IMR-90 (cell line): Measurements from ENCODE around the gene OXER1. TPM values are rescaled to one million over a fixed set of nuclear protein-coding genes. Genes with fewer than 3 reads are reported as not detected.

ENCODE experiments used
- ATAC-seq: fragments of 200-7000 bp; cut with Tn5 transposase; 2 replicates; pipeline ENCODE4 v1.9.1; 2020; ENCODE audit warnings: low read depth, mild to moderate bottlenecking, moderate library complexity
- BruUV-seq: library from RNA; stranded (reverse); fragments of 400-500 nt; replicated peaks from 2 replicates; lab custom pipeline; 2021; lab: Mats Ljungman, UMichigan
- CTCF ChIA-PET: fragments of 300-600 bp; formaldehyde crosslinking; extraction: SDS; loops from one replicate; lab custom pipeline; 2021; ENCODE audit warnings: antibody characterized with exemption; lab: Yijun Ruan, JAX
- POLR2A ChIA-PET: fragments of 300-600 bp; sonication (Branson Sonifier 250); formaldehyde crosslinking; loops from one replicate; lab custom pipeline; 2022; ENCODE audit warnings: antibody characterized with exemption; ENCODE audit not compliant: unreplicated experiment; lab: Charles Lee
- DNase-seq: peaks from one replicate; pipeline ENCODE4 v3.0.0; 2013
- H2AFZ ChIP-seq: replicated peaks from 2 replicates; pipeline ENCODE3; 2013; ENCODE audit warnings: low read length, mild to moderate bottlenecking; ENCODE audit not compliant: poor library complexity
- H2AK5ac ChIP-seq: 2 replicates; pipeline ENCODE4 v1.6.1; 2013; ENCODE audit warnings: low read depth, low read length, inconsistent platforms
- H2AK9ac ChIP-seq: replicated peaks from 2 replicates; pipeline ENCODE3; 2013; ENCODE audit warnings: mild to moderate bottlenecking, low read depth, low read length, moderate library complexity; ENCODE audit not compliant: poor library complexity
- H2BK120ac ChIP-seq: 2 replicates; pipeline ENCODE4 v1.6.1; 2013; ENCODE audit warnings: low read depth, low read length, inconsistent platforms
- H2BK15ac ChIP-seq: 3 replicates; pipeline ENCODE4 v1.6.1; 2013; ENCODE audit warnings: low read depth, low read length, inconsistent platforms
- H2BK20ac ChIP-seq: 2 replicates; pipeline ENCODE4 v1.6.1; 2013; ENCODE audit warnings: low read depth, mild to moderate bottlenecking, inconsistent platforms, low read length, moderate library complexity
- H2BK5ac ChIP-seq: 2 replicates; pipeline ENCODE4 v1.6.1; 2013; ENCODE audit warnings: mild to moderate bottlenecking, low read depth, low read length, inconsistent platforms; ENCODE audit not compliant: poor library complexity, severe bottlenecking
- H3K14ac ChIP-seq: replicated peaks from 2 replicates; pipeline ENCODE4 v1.6.1; 2013; ENCODE audit warnings: low read depth, low read length, inconsistent platforms
- H3K18ac ChIP-seq: 2 replicates; pipeline ENCODE4 v1.6.1; 2013; ENCODE audit warnings: low read depth, low read length, control low read depth
- H3K23ac ChIP-seq: 2 replicates; pipeline ENCODE4 v1.6.1; 2013; ENCODE audit warnings: low read depth, low read length, inconsistent platforms
- H3K27ac ChIP-seq: 2 replicates; pipeline ENCODE4 v1.5.1; 2013; ENCODE audit warnings: mild to moderate bottlenecking, control low read depth, low read length; ENCODE audit not compliant: insufficient read depth
- H3K27me3 ChIP-seq: 2 replicates; pipeline ENCODE4 v1.6.1; 2013; ENCODE audit warnings: low read length; ENCODE audit not compliant: control insufficient read depth, insufficient read depth
- H3K36me3 ChIP-seq: 2 replicates; pipeline ENCODE4 v1.6.1; 2013; ENCODE audit warnings: low read length, mixed read lengths; ENCODE audit not compliant: control insufficient read depth, insufficient read depth
- H3K4ac ChIP-seq: 2 replicates; pipeline ENCODE4 v1.6.1; 2013; ENCODE audit warnings: low read depth, low read length, inconsistent platforms
- H3K4me1 ChIP-seq: 2 replicates; pipeline ENCODE4 v1.6.1; 2013; ENCODE audit warnings: low read length, mixed read lengths; ENCODE audit not compliant: control insufficient read depth, insufficient read depth
- H3K4me2 ChIP-seq: 2 replicates; pipeline ENCODE4 v1.6.1; 2013; ENCODE audit warnings: low read depth, mild to moderate bottlenecking, control low read depth, low read length, moderate library complexity
- H3K4me3 ChIP-seq: 2 replicates; pipeline ENCODE4 v1.5.1; 2013; ENCODE audit warnings: low read depth, mild to moderate bottlenecking, control low read depth, low read length, moderate library complexity; ENCODE audit not compliant: insufficient read depth
- H3K56ac ChIP-seq: 2 replicates; pipeline ENCODE4 v1.6.1; 2013; ENCODE audit warnings: low read length, inconsistent platforms; ENCODE audit not compliant: insufficient read depth; ENCODE audit errors: extremely low read depth
- H3K79me1 ChIP-seq, 2 experiments: 2 replicates each; pipeline ENCODE4 v1.6.1; 2013; ENCODE audit warnings: low read length in 2 of 2, inconsistent platforms in 1 of 2, low read depth in 1 of 2
- H3K9ac ChIP-seq: 2 replicates; pipeline ENCODE4 v1.6.1; 2013; ENCODE audit warnings: low read depth, low read length, control low read depth
- H3K9me1 ChIP-seq: 2 replicates; pipeline ENCODE4 v1.6.1; 2013; ENCODE audit warnings: low read length, inconsistent platforms; ENCODE audit not compliant: insufficient read depth
- H3K9me3 ChIP-seq: 2 replicates; pipeline ENCODE4 v1.6.1; 2013; ENCODE audit warnings: low read length; ENCODE audit not compliant: control insufficient read depth, insufficient read depth
- H4K20me1 ChIP-seq: 2 replicates; pipeline ENCODE4 v1.6.1; 2013; ENCODE audit warnings: low read length, inconsistent platforms; ENCODE audit not compliant: insufficient read depth
- H4K5ac ChIP-seq: 2 replicates; pipeline ENCODE4 v1.6.1; 2013; ENCODE audit warnings: mild to moderate bottlenecking, low read depth, low read length, control low read depth
- H4K8ac ChIP-seq, 2 experiments: 2 replicates each; pipeline ENCODE4 v1.6.1; 2013; ENCODE audit warnings: low read depth in 2 of 2, low read length in 2 of 2, control low read depth in 1 of 2, inconsistent platforms in 1 of 2
- H4K91ac ChIP-seq: 2 replicates; pipeline ENCODE4 v1.6.1; 2013; ENCODE audit warnings: low read depth, low read length, inconsistent platforms; ENCODE audit not compliant: insufficient read depth
- CEBPB ChIP-seq: IDR thresholded peaks from 2 replicates; pipeline ENCODE4 v1.6.1; 2012; ENCODE audit warnings: low read depth, low read length, improper control_type of control experiment
- CHD1 ChIP-seq: IDR thresholded peaks from 2 replicates; pipeline ENCODE4 v1.6.1; 2012; ENCODE audit warnings: low read depth, low read length, improper control_type of control experiment
- CTCF ChIP-seq: conservative IDR thresholded peaks from 2 replicates; pipeline ENCODE4 v1.5.1; 2012; ENCODE audit warnings: mild to moderate bottlenecking, low read depth, low read length, improper control_type of control experiment
- MAZ ChIP-seq: IDR thresholded peaks from 2 replicates; pipeline ENCODE4 v1.6.1; 2012; ENCODE audit warnings: low read depth, mild to moderate bottlenecking, low read length, improper control_type of control experiment, moderate library complexity, borderline replicate concordance
- POLR2A ChIP-seq: IDR thresholded peaks from 2 replicates; pipeline ENCODE4 v1.6.1; 2012; ENCODE audit warnings: mild to moderate bottlenecking, low read depth, low read length
- SMC3 ChIP-seq: fragments of 150-350 bp; IDR thresholded peaks from 2 replicates; pipeline ENCODE4 v1.6.1; 2016; ENCODE audit warnings: low read depth, mild to moderate bottlenecking, antibody characterized with exemption, low read length, moderate library complexity
- WGBS, 2 experiments: methylation state at CpG; one replicate each; pipeline versions ENCODE4 v1.1.5 to v1.1.7; 2013; ENCODE audit warnings: missing lambda C conversion rate in 2 of 2; ENCODE audit not compliant: insufficient read length in 1 of 2; ENCODE audit errors: extremely low coverage in 2 of 2; 5-methylcytosine and 5-hydroxymethylcytosine counted together
- dilution Hi-C: fragments of 300-500 bp; cut with HindIII; formaldehyde crosslinking; loops from one replicate; pipeline ENCODE4 v1.14.3; 2018; ENCODE audit warnings: low sequenced_read_pairs; ENCODE audit not compliant: unreplicated experiment
- in situ Hi-C: fragments of 300-500 bp; cut with MboI; formaldehyde crosslinking; loops from 3 replicates; pipeline ENCODE4 v1.14.3; 2019; ENCODE audit warnings: low sequenced_read_pairs, inconsistent platforms, mixed read lengths
- intact Hi-C: fragments of 100-400 bp; cut with micrococcal nuclease; formaldehyde crosslinking; loops from 2 replicates; pipeline ENCODE4 v1.10.0; 2022
- polyA plus RNA-seq, 3 experiments: library from polyadenylated mRNA; depleted of rRNA; stranded (reverse); fragments of >200 nt; gene quantifications; 2 replicates each; pipeline ENCODE4 v1.2.3, GENCODE V29; 2012; ENCODE audit warnings: low replicate concordance in 1 of 3
- total RNA-seq: library from RNA; depleted of rRNA; stranded (reverse); fragments of >200 nt; gene quantifications from 2 replicates; pipeline ENCODE4 v1.2.3, GENCODE V29; 2012

OXER1 gene
- total and polyA plus RNA-seq, 2 of the 4 experiments (the other 2 are of a cell fraction): not detected

GRCh38 chr2:42810971-42811811, 47.3 kb upstream of the OXER1 start:
- Histone ChIP-seq H2AFZ (peak overlapping the region; percentile 99), H3K9me1 (peaks cover 8% of the 10 kb centered on the region), H3K4me1 (peaks cover 14% of the 10 kb centered on the region), H3K18ac (peak overlapping the region; percentile 62), H3K14ac (peak overlapping the region; percentile 34), H3K79me1 (no peaks in the 10 kb centered on the region), H3K56ac (0 out of 2 replicates have a peak overlapping the region, but pooled peaks have one; percentile 4), H3K4ac (peak overlapping the region; percentile 58), H4K20me1 (no peaks in the 10 kb centered on the region), H3K27ac (peak overlapping the region; percentile 77), H2BK15ac (peak overlapping the region; percentile 7; the same call in 1 of the 3 replicates), H3K36me3 (no peaks in the 10 kb centered on the region), H3K23ac (peak overlapping the region; percentile 47; the same call in 1 of the 2 replicates), H3K4me2 (peak overlapping the region; percentile 62), H4K5ac (peak overlapping the region; percentile 69), H2BK20ac (peak overlapping the region; percentile 37; the same call in 1 of the 2 replicates), H2AK9ac (peak overlapping the region; percentile 95), H3K9me3 (no peaks in the 10 kb centered on the region), H4K8ac (peak overlapping the region; percentile 53 to 65), H3K9ac (peak overlapping the region; percentile 68), H2AK5ac (peak overlapping the region; percentile 49; the same call in 1 of the 2 replicates), H3K27me3 (no peaks in the 10 kb centered on the region), H3K4me3 (peak overlapping the region; percentile 62), H4K91ac (peak overlapping the region; percentile 77), H2BK5ac (peak overlapping the region; percentile 82), H2BK120ac (peak overlapping the region; percentile 9)
- DNase-seq (peak; percentile 35), ATAC-seq (no peak; the same call in 1 of the 2 replicates)
- intact Hi-C loops: no loop called here
- dilution Hi-C loops: no loop called here
- ChIA-PET POLR2A (interaction anchor here (1.3 kb wide), 1 partner anchor 415 kb away, joined by 8 read pairs; the partner anchor contains the start of gene ZFP36L2), CTCF (interaction anchor here (0.5 to 1.6 kb wide), 3 partner anchors 15 to 674 kb away, joined by 3 to 6 read pairs (median 3); no protein-coding TSS in a partner anchor)
- WGBS, 2 experiments: 7% methylated on average over 24 of the region's 51 CpGs; no CpG with 5 or more reads in 1 of the 2 experiments
- TF ChIP-seq CTCF: no peak
- TF ChIP-seq CHD1: no peak
- no peak for TF ChIP-seq CEBPB
- no peak for TF ChIP-seq MAZ
- TF ChIP-seq POLR2A: no peak
- TF ChIP-seq SMC3: no peak
- in situ Hi-C loops: no loop called here
- no TSS peak for BruUV-seq
